ENCODE measurements around the gene INSYN1.
"Not testable (repeated sequence)": the region's sequence is repeated elsewhere in the genome, so short reads cannot be mapped to it uniquely, and the experiment has no call there.

The INSYN1 gene

DNA sequence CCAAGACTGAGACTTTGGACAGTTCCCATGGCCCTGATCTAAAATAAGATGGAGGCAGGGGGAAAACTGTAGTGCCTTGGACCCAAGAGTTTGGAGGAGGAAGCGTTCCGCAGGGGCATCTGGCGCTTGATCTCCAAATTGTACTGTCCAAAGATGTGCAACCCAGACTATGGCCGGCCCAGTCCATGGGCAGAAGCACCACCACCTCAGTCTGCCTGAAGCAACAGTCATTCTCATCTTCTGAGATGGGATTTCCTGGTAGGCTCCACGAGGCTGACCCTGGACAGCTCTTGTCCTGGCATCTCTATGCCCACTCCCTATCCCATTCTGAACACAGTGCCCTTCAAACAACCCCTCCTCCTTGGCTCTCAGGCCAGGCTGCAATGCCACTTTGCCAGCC is 3.6 kb downstream of the INSYN1 start:
- no peak for DNase-seq (ENCODE audit: low read depth in 2 of 2)

DNA sequence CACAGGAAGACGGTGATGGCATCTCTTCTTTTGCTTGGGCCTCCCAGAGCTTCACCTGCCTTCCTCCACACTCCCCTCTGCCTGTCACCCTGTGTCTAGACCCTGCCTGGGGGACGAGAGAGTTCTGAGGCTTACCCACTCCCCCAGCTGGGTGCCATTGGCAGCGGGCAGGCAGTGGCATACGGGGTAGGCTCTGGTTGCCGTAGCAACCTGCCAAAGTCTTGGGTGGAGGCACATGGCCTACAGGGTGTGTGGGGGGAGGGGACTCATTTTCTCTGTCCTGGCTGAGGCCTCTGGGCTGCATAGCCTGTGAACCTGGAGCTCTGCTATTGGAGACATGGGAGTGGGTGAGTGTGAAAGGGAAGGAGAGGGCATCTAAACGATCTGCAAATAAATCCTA is 4.4 kb downstream of the INSYN1 start:
- no peak for DNase-seq (ENCODE audit: low read depth in 2 of 2)

DNA sequence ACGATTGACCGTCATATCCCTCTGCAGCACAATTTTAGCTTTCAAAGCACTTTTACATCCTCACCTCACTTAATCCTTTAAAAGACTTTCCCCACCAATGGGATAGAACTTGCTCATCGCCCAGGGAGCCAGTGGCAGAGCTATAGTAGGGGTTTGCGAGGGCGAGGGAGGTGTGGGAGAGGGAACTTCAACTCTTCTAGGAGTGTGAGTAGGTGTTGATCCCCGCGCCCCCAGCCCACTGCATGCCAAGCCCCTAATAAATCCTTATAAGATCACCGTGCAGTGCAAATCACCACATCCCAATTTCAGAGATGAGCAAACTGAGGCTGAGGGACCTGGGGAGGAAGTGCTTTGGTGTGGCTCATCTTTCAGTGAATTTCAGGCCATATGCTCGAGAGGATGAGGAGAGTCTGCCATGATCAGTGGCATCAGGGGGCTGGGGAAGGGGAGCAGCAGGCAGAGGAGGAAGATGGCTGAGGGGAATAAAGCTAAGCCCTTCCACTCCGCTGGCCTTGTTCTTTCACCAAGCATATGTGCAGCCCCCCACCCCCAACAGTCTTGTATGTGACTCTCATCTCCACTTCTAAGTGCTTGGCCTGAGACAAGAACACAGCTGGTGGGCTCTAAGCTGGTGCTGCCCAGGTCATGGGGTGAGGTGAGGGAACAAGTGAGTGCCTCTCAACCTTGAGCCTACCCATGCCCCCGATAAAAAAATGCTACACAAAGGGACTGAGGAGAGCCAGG is 5.1 kb downstream of the INSYN1 start:
- no peak for DNase-seq (ENCODE audit: low read depth in 2 of 2)

DNA sequence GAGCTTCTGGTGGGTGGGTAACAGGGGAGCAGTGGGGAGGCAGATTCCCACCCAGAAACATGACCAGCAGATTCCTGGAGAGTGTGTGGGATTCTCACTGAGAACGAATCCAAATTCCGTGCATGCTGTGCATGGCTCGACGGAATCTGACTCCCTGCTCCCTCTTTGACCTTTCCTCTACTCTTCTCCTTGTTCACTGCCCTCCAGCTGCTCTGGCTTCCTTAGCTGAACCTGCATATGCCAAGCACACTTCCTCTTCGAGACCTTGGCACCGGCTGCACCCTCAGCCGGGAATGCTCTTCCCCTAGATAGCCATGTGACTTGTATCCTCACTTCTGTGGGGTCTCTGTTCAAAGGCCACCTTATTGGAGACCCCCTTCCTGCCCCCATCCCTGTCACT is 6.3 kb downstream of the INSYN1 start:
- DNase-seq (ENCODE audit: low read depth in 2 of 2), result no peak

DNA sequence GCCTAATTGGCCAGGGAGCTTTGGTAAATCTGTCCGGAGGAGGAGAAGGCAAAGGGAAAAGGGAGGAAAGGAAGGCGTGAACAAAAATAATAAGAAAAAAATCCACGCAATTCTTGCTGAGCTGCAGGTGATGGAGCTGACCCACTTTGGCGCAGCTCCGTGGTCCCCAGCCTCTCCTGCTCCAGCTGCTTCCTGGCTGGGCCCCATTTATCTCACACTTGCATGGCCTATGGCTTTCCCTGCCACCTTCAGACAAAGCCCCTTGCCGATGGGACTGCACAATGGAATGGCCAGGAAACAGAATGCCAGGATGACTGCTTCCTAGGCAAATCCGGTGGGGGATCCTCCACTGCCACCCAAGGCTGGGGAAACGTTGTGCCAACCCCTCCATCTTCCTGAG is 6.9 kb downstream of the INSYN1 start:
- no peak for DNase-seq (ENCODE audit: low read depth in 2 of 2)

DNA sequence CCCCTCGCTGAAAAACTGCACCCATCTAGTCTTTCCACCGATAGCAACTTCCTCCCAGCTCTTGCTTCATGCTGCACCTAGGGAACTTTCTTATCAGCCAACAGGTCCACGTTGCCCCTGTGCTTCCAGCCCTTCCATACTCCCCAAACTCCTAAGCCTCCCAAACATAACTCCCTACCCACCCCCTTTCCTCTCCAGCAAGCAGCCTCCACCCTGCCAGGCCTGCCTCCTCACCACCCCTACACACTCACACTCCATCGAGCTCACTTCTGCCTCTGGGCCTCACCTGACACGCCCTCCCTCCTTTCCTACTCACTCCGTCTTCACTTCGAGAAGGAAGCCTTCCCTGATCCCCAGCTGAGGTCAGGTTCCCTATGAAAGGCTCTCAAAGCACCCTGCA is 8.1 kb downstream of the INSYN1 start:
- DNase-seq (ENCODE audit: low read depth in 2 of 2), result no peak

GRCh38 chr15:73744293-73744692 is 8.9 kb downstream of the INSYN1 start:
- DNase-seq (ENCODE audit: low read depth in 2 of 2), result no peak

- no peak for DNase-seq (ENCODE audit: low read depth in 2 of 2)
Observed at GRCh38 chr15:73741321-73741836, 11.8 kb downstream of the INSYN1 start.

GRCh38 chr15:73740152-73741048 is 12.8 kb downstream of the INSYN1 start:
- no peak for DNase-seq (ENCODE audit: low read depth in 2 of 2)

DNA sequence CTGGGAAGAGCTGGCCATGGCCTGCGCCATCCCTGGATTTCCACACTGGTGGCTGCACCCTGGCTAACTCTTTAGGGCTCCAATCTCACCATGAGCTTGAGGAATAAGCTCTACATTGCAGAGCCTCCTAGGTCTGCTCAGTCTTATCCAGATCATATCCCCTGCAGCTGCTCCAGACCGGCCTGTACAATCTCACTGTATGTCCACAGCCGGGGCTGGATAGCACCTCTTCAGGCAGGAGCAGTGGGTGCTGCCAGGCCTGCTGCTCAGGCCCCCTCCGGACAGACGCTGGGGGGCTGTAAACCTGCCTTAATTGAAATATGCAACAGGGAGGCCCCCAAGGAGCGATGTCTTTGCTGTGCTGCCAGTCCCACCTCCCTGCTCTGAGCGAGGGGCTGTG is 15.6 kb downstream of the INSYN1 start:
- DNase-seq (ENCODE audit: low read depth in 2 of 2), result no peak

DNA sequence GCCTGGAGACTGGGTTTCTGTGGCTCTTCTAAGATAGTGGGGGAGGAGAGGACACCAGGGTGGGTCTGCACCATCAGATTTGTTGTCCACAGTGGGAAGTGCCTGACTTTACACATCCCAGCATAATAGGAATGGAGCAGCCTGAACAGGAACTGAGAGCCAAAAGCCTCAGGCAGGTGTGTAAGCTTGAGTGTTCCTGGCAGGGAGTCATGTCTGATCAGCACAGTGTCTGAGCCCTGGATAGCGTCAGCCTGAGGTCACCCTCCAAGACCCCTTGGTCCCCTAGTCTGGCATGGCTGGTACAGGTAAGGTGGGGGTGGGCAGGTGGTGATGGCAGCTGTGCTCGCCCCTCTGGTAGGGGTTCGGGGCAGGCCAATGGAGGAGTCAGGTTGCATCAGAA is 20.2 kb downstream of the INSYN1 start:
- DNase-seq (ENCODE audit: low read depth in 2 of 2), result no peak

DNA sequence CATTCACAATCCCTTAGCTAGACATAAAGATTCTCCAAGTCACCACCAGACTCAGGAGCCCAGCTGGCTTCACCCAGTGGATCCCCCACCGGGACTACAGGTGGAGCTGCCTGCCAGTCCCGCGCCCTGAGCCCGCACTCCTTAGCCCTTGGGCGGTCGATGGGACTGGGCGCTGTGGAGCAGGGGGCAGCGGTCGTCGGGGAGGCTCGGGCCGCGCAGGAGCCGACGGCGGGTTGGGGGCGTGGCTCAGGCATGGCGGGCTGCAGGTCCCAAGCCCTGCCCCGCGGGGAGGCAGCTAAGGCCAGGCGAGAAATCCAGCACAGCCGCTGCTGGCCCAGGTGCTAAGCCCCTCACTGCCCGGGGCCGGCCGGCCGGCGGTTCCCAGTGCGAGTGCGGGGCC is 21.1 kb downstream of the INSYN1 start:
- not testable (repeated sequence) for DNase-seq (ENCODE audit: low read depth in 2 of 2)

GRCh38 chr15:73727330-73727976 is 25.7 kb downstream of the INSYN1 start:
- DNase-seq (ENCODE audit: low read depth in 2 of 2), result no peak

DNA sequence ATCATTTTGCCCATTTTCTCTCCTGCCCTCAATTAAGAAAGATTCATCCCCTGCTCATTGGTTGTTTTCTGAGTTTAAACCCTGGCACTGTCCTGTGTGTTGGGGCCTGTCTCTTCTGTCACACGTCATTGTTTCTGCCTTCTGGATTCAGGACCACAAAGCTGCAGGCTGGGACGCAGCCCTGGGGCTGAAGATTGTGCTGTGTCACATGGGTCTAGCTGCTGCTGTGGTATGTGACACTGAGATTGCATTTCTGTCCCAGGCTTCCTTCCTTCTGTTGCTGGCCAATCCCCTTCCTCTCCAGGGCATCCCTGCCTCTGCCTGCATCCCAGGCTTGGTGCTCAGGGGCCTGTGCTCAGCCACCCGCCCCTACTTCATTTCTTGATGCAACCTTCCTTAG is 28.9 kb downstream of the INSYN1 start:
- no peak for DNase-seq (ENCODE audit: low read depth in 2 of 2)

DNA sequence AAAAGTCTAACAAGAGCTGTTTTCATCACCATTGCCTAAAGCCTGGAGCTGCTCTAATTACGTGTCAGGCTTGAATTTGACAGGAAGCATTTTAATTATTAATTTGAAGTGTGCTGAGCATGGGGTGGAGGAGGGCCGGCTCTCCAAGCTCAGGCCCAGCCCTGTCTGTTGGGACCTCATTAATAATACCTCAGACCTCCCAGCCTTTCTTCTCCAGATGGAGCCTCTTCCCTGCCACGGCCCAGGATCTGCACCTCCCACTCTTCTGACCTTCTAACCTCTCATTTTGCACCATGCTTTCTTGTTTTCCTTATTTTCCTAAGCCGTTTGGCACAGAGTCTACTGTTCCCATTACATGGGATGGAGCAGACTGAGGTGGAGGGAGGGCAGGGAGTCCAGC is 30.0 kb downstream of the INSYN1 start:
- no peak for DNase-seq (ENCODE audit: low read depth in 2 of 2)

- no peak for DNase-seq (ENCODE audit: low read depth in 2 of 2)
Observed at GRCh38 chr15:73722425-73722824, 30.7 kb downstream of the INSYN1 start.

- DNase-seq (ENCODE audit: low read depth in 2 of 2), result no peak
Observed at GRCh38 chr15:73718694-73719093, 34.5 kb downstream of the INSYN1 start.

- DNase-seq (ENCODE audit: low read depth in 2 of 2), result no peak
Observed at GRCh38 chr15:73717802-73718201, 35.3 kb downstream of the INSYN1 start.

- no peak for DNase-seq (ENCODE audit: low read depth in 2 of 2)
Observed at GRCh38 chr15:73717206-73717605, 35.9 kb downstream of the INSYN1 start.

DNA sequence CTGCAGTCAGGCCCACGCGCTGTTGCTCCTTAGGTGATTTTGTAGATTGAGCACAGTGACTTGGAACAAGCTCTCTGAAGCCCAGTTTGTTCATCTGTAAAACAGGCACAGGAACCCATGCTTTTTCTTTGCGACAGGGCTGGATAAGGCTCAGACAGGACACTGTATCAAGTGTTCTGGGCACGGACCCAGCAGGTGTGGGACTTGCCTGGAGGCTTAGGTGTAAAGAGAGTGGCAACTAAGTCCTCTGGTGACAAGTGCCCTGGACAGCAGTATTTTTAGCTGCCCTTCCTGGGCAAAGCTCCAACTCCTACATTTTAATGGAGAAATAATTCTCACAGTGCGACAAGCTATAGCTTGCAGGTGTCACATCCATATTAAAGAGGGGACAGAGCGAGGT is 36.7 kb downstream of the INSYN1 start:
- DNase-seq (ENCODE audit: low read depth in 2 of 2), result no peak

DNA sequence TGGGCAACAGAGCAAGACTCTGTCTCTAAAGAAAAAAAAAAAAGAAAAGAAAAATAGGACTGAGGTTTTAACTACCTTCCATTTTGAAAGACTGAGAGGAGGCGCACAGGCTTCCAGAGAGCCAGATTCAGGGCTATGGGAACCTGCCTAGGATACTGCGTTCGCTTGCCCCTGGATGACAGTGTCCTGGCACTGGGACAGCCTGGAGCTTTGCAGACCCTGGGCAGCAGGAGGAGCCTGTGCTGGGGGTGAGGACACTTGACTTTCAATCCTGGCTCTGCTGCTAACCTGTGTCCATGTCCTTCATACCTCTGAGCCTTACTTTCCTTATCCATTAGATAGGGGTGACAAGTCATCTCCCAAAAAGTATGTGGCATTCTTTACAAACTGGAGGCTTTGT is 37.7 kb downstream of the INSYN1 start:
- DNase-seq (ENCODE audit: low read depth in 2 of 2), result no peak

DNA sequence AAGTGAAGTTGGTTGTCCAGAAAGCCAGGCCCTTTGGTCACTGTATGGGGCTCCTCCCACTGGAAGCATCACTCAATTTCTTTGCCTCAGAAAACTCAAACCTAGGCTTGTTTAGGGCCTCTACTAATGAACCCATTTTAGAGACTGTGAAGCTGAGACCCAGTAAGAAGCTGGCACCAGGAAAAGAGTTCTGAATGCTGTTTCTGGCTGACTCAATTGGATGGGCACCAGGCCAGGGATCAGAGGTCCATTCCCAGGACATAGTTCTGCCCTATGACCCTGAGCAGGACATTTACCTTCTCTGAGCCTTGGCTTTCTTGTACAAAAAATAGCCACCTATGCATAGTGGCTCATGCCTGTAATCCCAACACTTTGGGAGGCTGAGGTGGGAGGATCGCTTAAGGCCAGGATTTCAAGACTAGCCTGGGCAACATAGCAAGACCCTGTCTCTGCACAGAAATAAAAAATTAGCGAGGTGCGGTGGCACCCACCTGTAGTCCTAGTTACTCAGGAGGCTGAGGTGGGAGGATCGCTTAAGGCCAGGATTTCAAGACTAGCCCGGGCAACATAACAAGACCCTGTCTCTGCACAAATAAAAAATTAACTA is 38.4 kb downstream of the INSYN1 start:
- no peak for DNase-seq (ENCODE audit: low read depth in 2 of 2)

Measured in stimulated activated CD4-positive, alpha-beta T cell treated with anti-CD3 and anti-CD28 coated beads, Interleukin-1b, Interleukin-23, amount 100 ng/mL, for 4 hours (primary cell).